ENCODE results near the gene GLI1.

DNA sequence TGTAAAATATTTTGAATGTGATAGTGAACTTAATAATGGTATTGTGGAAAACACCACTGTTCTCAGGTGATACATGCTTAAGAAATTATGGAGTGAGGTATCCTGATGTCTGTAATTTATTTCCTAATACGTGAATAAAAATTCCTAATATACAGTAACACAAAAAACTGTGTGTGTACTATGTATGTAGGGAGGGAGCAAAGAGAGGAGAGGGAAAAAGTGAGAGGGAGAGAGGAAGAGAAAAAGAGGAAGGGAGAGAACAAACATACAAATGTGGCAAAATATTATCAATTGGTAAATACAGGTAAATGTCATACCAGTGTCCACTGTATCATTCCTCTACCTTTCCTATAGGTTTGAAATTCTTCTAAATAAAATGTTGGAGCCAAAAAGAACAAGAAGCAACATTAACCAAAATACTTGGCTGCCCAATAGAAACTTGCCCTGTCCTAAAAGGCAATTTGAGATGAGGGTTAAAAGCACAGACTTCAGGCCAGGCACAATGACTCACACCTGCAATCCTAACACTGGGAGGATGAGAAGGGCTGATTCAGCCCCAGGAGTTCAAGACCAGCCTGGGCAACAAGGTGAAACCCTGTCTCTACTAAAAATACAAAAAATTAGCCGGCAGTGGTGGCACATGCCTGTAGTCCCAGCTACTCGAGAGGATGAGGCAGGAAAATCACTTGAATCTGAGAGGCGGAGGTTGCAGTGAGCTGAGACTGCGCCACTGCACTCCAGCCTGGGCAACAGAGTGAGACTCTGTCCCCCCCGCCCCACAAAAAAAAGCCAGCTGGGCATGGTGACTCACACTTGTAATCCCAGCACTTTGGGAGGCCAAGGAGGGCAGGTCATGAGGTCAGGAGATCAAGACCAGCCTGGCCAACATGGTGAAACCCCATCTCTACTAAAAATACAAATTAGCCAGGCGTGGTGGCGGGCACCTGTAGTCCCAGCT, 43.3 kb upstream of the GLI1 start:
- TF ChIP-seq, protein P1, sequence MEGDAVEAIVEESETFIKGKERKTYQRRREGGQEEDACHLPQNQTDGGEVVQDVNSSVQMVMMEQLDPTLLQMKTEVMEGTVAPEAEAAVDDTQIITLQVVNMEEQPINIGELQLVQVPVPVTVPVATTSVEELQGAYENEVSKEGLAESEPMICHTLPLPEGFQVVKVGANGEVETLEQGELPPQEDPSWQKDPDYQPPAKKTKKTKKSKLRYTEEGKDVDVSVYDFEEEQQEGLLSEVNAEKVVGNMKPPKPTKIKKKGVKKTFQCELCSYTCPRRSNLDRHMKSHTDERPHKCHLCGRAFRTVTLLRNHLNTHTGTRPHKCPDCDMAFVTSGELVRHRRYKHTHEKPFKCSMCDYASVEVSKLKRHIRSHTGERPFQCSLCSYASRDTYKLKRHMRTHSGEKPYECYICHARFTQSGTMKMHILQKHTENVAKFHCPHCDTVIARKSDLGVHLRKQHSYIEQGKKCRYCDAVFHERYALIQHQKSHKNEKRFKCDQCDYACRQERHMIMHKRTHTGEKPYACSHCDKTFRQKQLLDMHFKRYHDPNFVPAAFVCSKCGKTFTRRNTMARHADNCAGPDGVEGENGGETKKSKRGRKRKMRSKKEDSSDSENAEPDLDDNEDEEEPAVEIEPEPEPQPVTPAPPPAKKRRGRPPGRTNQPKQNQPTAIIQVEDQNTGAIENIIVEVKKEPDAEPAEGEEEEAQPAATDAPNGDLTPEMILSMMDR (IDR thresholded peaks at IDR 0.05; ENCODE audit: insufficient read depth, low read depth, low read length) = no peak
- no peak for TF ChIP-seq EZH2 (IDR thresholded peaks at IDR 0.05; ENCODE audit: insufficient read depth, low read length)

Data from astrocyte (in vitro differentiated cells and primary cell).